ENCODE results near the gene LDB3.

The LDB3 gene

GRCh38 chr10:86628311-86628710 lies 40.0 kb upstream of the LDB3 start:
- CTCF ChIA-PET: no interaction called here
- Histone ChIP-seq H3K27ac (ENCODE audit: extremely low read depth, low read depth, low read length) (no peak overlapping the region), H3K36me3 (ENCODE audit: control insufficient read depth in 2 of 2, insufficient read depth in 1 of 2, low read length in 2 of 2) (no peaks in the 10 kb centered on the region), H3K4me1 (ENCODE audit: control insufficient read depth, insufficient read depth, low read length) (no peaks in the 10 kb centered on the region), H3K4me3 (ENCODE audit: low read depth, low read length) (no peak overlapping the region), H3K9me3 (ENCODE audit: control insufficient read depth, insufficient read depth, low read depth, low read length) (no peaks in the 10 kb centered on the region)
- TF ChIP-seq GLIS2 (tag by site-specific recombination; IDR thresholded peaks at IDR 0.05): no peak
- TF ChIP-seq ZNF140 (tag by site-specific recombination; IDR thresholded peaks at IDR 0.05): no peak
- no peak for TF ChIP-seq PRDM2 (tag by site-specific recombination; IDR thresholded peaks at IDR 0.05; ENCODE audit: borderline replicate concordance)
- no peak for TF ChIP-seq OSR2 (tag by site-specific recombination; IDR thresholded peaks at IDR 0.05)
- TF ChIP-seq ZNF157 (tag by site-specific recombination; IDR thresholded peaks at IDR 0.05): no peak
- TF ChIP-seq HOXA7 (CRISPR knock-in tag; IDR thresholded peaks at IDR 0.05; ENCODE audit: borderline replicate concordance): no peak
- no peak for TF ChIP-seq ZNF629 (tag by site-specific recombination; IDR thresholded peaks at IDR 0.05)
- no peak for TF ChIP-seq ZBTB11 (tag by site-specific recombination; conservative IDR thresholded peaks at IDR 0.05; ENCODE audit: low read depth)
- no peak for TF ChIP-seq ZNF473 (tag by site-specific recombination; IDR thresholded peaks at IDR 0.05)
- TF ChIP-seq ZNF777 (tag by site-specific recombination; IDR thresholded peaks at IDR 0.05; ENCODE audit: borderline replicate concordance): no peak
- no peak for TF ChIP-seq ZNF292 (tag by site-specific recombination; IDR thresholded peaks at IDR 0.05; ENCODE audit: borderline replicate concordance, low read depth)
- no peak for TF ChIP-seq ZNF571 (tag by site-specific recombination; IDR thresholded peaks at IDR 0.05)
- POLR2A ChIA-PET: no interaction called here

GRCh38 chr10:86630079-86630478 lies 38.2 kb upstream of the LDB3 start:
- POLR2A ChIA-PET: no interaction called here
- Histone ChIP-seq H3K27ac (ENCODE audit: extremely low read depth, low read depth, low read length) (no peak overlapping the region), H3K9me3 (ENCODE audit: control insufficient read depth, insufficient read depth, low read depth, low read length) (no peaks in the 10 kb centered on the region), H3K4me3 (ENCODE audit: low read depth, low read length) (no peak overlapping the region), H3K36me3 (ENCODE audit: control insufficient read depth in 2 of 2, insufficient read depth in 1 of 2, low read length in 2 of 2) (no peaks in the 10 kb centered on the region), H3K4me1 (ENCODE audit: control insufficient read depth, insufficient read depth, low read length) (no peaks in the 10 kb centered on the region)
- CTCF ChIA-PET: interaction anchor here (0.5 to 1.3 kb wide), 5 partner anchors 10 to 879 kb away, joined by 3 to 5 read pairs (median 3); no protein-coding TSS in a partner anchor
- TF ChIP-seq ZNF211 (tag by site-specific recombination; IDR thresholded peaks at IDR 0.05; ENCODE audit: low read depth) (no peak), ZBTB48 (tag by site-specific recombination; IDR thresholded peaks at IDR 0.05) (no peak), ZNF335 (tag by site-specific recombination; conservative IDR thresholded peaks at IDR 0.05) (no peak), KLF17 (tag by site-specific recombination; IDR thresholded peaks at IDR 0.05) (no peak), YY2 (tag by site-specific recombination; IDR thresholded peaks at IDR 0.05) (no peak), ZNF398 (tag by site-specific recombination; IDR thresholded peaks at IDR 0.05) (no peak), ZNF132 (tag by site-specific recombination; IDR thresholded peaks at IDR 0.05; ENCODE audit: borderline replicate concordance) (no peak), ZBTB7A (tag by site-specific recombination; IDR thresholded peaks at IDR 0.05; ENCODE audit: low read depth) (no peak), KLF8 (tag by site-specific recombination; IDR thresholded peaks at IDR 0.05) (no peak), ZNF701 (tag by site-specific recombination; IDR thresholded peaks at IDR 0.05) (no peak), EGR2 (tag by site-specific recombination; IDR thresholded peaks at IDR 0.05; ENCODE audit: low read depth) (no peak)
